Measurements from ENCODE around the gene NABP1. TPM values are rescaled to one million over a fixed set of nuclear protein-coding genes. Genes with fewer than 3 reads are reported as not detected.
A peak's percentile ranks its signal among the peaks of the same experiment; 100 is the strongest.

Gene NABP1
- total RNA-seq, 1 donor from 2014 or later = 86.0 TPM

DNA sequence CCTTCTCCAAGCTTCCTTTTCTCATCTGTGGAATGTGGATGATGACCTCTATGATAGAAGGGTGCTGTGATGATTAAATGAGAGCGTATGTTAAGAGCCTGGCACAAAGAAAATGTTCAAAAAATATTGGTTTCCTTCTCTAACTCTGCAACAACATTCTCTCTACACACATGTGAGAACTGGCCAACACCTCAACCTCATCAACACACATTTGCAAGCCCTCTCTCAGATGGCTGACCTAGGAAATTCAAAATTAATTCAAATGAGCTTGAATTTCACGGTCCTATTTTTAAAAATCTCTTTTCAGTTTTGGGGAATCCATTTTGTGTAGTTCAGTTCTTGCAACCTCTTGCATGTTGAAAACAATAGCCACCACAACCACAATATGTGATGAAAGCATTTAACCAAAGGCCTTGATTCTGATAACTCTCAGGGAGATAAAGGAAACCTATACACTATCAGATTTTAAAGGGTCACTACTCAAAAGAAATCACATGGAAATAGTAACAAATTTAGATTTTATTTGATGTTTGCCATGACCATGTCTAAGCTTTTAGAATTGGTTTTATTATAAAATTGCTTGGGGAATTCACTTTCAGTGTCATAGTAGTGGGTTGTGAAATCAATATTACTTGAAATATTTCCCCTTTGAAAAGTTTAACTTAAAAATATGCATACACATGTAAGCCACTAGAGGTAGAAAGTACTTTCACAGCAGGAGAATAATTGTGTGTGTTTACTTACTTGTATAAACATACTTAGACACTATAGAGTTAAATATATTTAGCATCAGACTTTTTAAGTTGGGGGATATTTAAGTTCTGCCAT is 16.6 kb upstream of the NABP1 start:
- H3K27ac Mint-ChIP-seq = no peak overlapping the region
- H3K27me3 Mint-ChIP-seq = no peaks in the 10 kb centered on the region
- intact Hi-C loops (cut with micrococcal nuclease) = loop anchor here (2.0 kb wide), 1 partner anchor 27 kb away; no protein-coding TSS in a partner anchor
- no peaks in the 10 kb centered on the region for H3K36me3 Mint-ChIP-seq (ENCODE audit: low read depth)
- POLR2A ChIA-PET = interaction anchor here (0.7 to 1.6 kb wide), 3 partner anchors 9 to 17 kb away, joined by 5 to 8 read pairs (median 7); partner anchors contain the start of gene NABP1
- CTCF ChIA-PET = interaction anchor here (1.3 kb wide), 1 partner anchor 44 kb away, joined by 4 read pairs; no protein-coding TSS in a partner anchor
- H3K9me3 Mint-ChIP-seq = no peaks in the 10 kb centered on the region
- peaks cover 4% of the 10 kb centered on the region for H3K4me1 Mint-ChIP-seq
- no peak overlapping the region for H3K4me3 Mint-ChIP-seq
- TF ChIP-seq, protein P1, sequence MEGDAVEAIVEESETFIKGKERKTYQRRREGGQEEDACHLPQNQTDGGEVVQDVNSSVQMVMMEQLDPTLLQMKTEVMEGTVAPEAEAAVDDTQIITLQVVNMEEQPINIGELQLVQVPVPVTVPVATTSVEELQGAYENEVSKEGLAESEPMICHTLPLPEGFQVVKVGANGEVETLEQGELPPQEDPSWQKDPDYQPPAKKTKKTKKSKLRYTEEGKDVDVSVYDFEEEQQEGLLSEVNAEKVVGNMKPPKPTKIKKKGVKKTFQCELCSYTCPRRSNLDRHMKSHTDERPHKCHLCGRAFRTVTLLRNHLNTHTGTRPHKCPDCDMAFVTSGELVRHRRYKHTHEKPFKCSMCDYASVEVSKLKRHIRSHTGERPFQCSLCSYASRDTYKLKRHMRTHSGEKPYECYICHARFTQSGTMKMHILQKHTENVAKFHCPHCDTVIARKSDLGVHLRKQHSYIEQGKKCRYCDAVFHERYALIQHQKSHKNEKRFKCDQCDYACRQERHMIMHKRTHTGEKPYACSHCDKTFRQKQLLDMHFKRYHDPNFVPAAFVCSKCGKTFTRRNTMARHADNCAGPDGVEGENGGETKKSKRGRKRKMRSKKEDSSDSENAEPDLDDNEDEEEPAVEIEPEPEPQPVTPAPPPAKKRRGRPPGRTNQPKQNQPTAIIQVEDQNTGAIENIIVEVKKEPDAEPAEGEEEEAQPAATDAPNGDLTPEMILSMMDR (IDR thresholded peaks at IDR 0.05) = no peak
- no peak for DNase-seq
- no peak for ATAC-seq (ENCODE audit: low read depth)

DNA sequence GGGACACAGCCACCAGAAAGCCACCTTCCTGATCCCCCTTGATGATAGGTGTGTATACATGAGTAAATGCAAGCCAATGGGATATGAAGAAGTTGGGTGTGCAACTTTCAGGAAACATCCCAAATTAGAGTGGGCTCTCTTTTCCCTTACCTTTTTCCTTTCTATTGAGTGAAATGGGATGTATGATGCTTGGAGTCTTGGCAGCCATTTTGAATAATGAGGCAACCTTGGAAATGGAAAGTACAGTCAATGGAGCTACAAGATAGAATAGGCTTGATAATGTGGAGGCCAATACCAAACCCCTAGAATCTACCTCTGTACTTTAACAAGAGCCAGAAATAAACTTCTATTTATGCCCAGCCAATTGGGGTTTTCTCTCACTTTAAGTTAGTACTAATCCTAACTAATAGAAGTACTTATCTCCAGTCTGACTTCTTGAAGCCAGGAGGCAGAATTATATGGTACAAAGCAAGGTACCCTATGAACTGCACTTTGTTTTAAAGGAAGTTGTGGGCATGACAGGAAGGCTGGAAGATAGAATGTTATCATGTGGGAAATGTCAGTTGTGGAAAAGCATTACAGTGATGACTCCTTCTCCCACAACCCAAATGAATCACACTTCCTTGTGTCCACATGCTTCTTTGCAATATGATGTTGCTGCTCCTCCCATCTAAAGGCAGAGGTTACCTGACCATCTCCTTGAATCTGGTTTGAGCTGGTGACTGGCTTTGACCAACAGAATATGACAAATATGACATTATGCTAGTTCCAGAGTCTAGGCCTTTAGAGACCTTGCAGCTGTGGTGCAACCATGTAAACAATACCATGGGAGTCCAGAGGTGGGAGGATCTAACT is 12.9 kb upstream of the NABP1 start:
- Mint-ChIP-seq H3K36me3 (ENCODE audit: low read depth) (no peaks in the 10 kb centered on the region), H3K4me3 (no peak overlapping the region), H3K4me1 (peaks cover 22% of the 10 kb centered on the region), H3K27ac (peak overlapping the region; percentile 25), H3K27me3 (no peaks in the 10 kb centered on the region), H3K9me3 (no peaks in the 10 kb centered on the region)
- ATAC-seq (ENCODE audit: low read depth) = no peak
- no peak for DNase-seq
- TF ChIP-seq, protein P1 (IDR thresholded peaks at IDR 0.05) = no peak
- ChIA-PET POLR2A (interaction anchor here (0.6 to 6.3 kb wide), 4 partner anchors 11 to 15 kb away, joined by 3 to 147 read pairs (median 6); partner anchors contain the start of gene NABP1), CTCF (no interaction called here)
- intact Hi-C loops (cut with micrococcal nuclease) = no loop called here

DNA sequence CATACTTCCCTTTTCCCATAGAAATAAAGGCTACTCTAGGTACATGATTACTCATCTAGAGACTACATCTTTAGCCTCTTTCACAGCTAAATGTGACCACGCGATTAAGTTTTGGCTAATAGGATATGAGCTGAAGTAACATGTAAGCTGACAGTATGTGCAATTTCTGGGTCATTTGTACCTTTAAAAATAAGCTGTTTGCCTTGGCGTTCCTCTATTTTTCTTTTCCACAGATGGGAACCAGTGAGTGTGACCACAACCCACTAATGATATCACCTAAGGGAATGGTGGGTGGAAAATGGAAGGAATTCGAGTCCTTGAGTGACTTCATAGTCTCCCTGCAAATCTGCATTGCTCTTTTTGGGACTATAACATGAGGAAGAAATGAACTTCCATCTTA is 11.7 kb upstream of the NABP1 start:
- Mint-ChIP-seq H3K4me3 (no peak overlapping the region), H3K9me3 (no peaks in the 10 kb centered on the region), H3K4me1 (peaks cover 22% of the 10 kb centered on the region), H3K27ac (peak overlapping the region; percentile 77), H3K27me3 (no peaks in the 10 kb centered on the region), H3K36me3 (ENCODE audit: low read depth) (no peaks in the 10 kb centered on the region)
- ChIA-PET POLR2A (interaction anchor here (0.6 to 6.3 kb wide), 7 partner anchors 13 to 49 kb away, joined by 3 to 147 read pairs (median 4); partner anchors contain the start of gene NABP1), CTCF (interaction anchor here (1.5 kb wide), 1 partner anchor 22 kb away, joined by 4 read pairs; no protein-coding TSS in a partner anchor)
- intact Hi-C loops (cut with micrococcal nuclease) = loop anchor here (1.0 kb wide), 1 partner anchor 9 kb away; no protein-coding TSS in a partner anchor
- TF ChIP-seq, protein P1 (IDR thresholded peaks at IDR 0.05) = no peak
- DNase-seq (no peak), ATAC-seq (ENCODE audit: low read depth) (no peak)

DNA sequence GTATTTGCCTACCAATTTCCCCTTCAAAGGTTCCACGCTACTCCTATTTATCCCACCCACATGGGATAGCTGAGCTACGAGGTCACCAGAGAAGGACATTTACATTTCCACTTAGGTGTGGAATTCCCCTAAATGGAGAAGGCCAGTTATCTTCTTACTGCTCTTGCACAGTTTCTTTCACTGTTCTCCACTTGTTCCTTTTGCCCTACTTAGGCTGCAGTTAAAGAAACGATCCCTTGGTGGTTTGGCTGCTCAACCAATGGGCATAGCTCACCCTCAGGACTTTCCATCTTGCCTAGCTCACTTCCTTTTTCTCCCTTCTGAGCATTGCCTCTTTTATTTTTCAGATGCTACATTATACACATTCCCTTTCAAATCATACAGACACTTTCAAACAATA is 11.2 kb upstream of the NABP1 start:
- intact Hi-C loops (cut with micrococcal nuclease) = loop anchor here (1.0 kb wide), 1 partner anchor 9 kb away; no protein-coding TSS in a partner anchor
- H3K9me3 Mint-ChIP-seq = no peaks in the 10 kb centered on the region
- DNase-seq (no peak), ATAC-seq (ENCODE audit: low read depth) (peak; percentile 87)
- CTCF ChIA-PET = interaction anchor here (1.5 kb wide), 1 partner anchor 22 kb away, joined by 4 read pairs; no protein-coding TSS in a partner anchor
- H3K36me3 Mint-ChIP-seq (ENCODE audit: low read depth) = no peaks in the 10 kb centered on the region
- H3K27me3 Mint-ChIP-seq = no peaks in the 10 kb centered on the region
- H3K27ac Mint-ChIP-seq = peak overlapping the region; percentile 77
- H3K4me1 Mint-ChIP-seq = peaks cover 22% of the 10 kb centered on the region
- peak overlapping the region; percentile 32 for H3K4me3 Mint-ChIP-seq
- TF ChIP-seq, protein P1 (IDR thresholded peaks at IDR 0.05) = no peak
- POLR2A ChIA-PET = interaction anchor here (0.6 to 6.3 kb wide), 8 partner anchors 12 to 49 kb away, joined by 3 to 147 read pairs (median 4); partner anchors contain the start of gene NABP1

Data from activated B cell treated with CpG ODN at 0.5 μM for 24 hours (primary cell).